Adrenal gland (tissue), 12 donors: ENCODE results near the gene DCC. TPM values are rescaled to one million over a fixed set of nuclear protein-coding genes. Genes with fewer than 3 reads are reported as not detected.

ENCODE experiments used
- DNase-seq, 7 donors: peaks; one replicate each; pipeline ENCODE4 v3.0.0-alpha.2; 2019 to 2020
- H3K27ac ChIP-seq, 5 donors: fragments of 200-600 bp; sonication (generic) in 4 of 5; 1 replicate in 3 of 5; 2 replicates in 2 of 5; pipeline versions ENCODE4 v1.5.1 to v1.8.0; 2016 to 2020; ENCODE audit warnings: mild to moderate bottlenecking in 1 of 5
- H3K27me3 ChIP-seq: fragments of 200-600 bp; 2 replicates; pipeline ENCODE4 v1.8.0; 2021
- H3K36me3 ChIP-seq, 2 donors: fragments of 200-600 bp; replicated peaks in 1 of 2; 1 replicate in 1 of 2; 2 replicates in 1 of 2; pipeline versions ENCODE4 v1.5.1 to v1.8.0; 2018 to 2022
- H3K4me1 ChIP-seq, 2 donors: fragments of 200-600 bp; replicated peaks in 1 of 2; 1 replicate in 1 of 2; 2 replicates in 1 of 2; pipeline versions ENCODE4 v1.5.1 to v1.8.0; 2018 to 2021
- H3K4me3 ChIP-seq, 4 donors: fragments of 200-600 bp; sonication (generic) in 3 of 4; one replicate each; pipeline ENCODE4 v1.5.1; 2016 to 2018
- H3K9me3 ChIP-seq, 3 donors: fragments of 200-600 bp; sonication (generic) in 1 of 3; replicated peaks in 1 of 3; 1 replicate in 2 of 3; 2 replicates in 1 of 3; pipeline versions ENCODE4 v1.5.1 to v1.8.0; 2016 to 2021
- POLR2A ChIP-seq, 2 donors: fragments of 450-650 bp; IDR thresholded peaks; one replicate each; pipeline ENCODE4 v1.6.1; 2017; ENCODE audit warnings: antibody characterized with exemption in 2 of 2, mild to moderate bottlenecking in 2 of 2, moderate library complexity in 1 of 2
- WGBS, 4 donors: extraction: QIAGEN DNeasy Blood & Tissue Kit in 2 of 4; methylation state at CpG; one replicate each; pipeline versions ENCODE4 v1.1.5 to v1.1.7; 2013 to 2017; 5-methylcytosine and 5-hydroxymethylcytosine counted together
- intact Hi-C, 2 donors: fragments of 100-400 bp; cut with DNase I; formaldehyde crosslinking; loops; one replicate each; pipeline versions ENCODE4 v1.14.1 to v1.15.0; 2022 to 2023
- polyA plus RNA-seq, 3 donors: library from polyadenylated mRNA; stranded (reverse); fragments of 200-250 nt in 2 of 3; fragments of 350-450 nt in 1 of 3; fragmentation: Illumina TruSeq in 1 of 3; extraction: RNeasy Lipid Tissue Mini Kit (QIAGEN cat#74804) in 1 of 3; gene quantifications; one replicate each; pipeline ENCODE4 v1.2.3, GENCODE V29; 2013 to 2014
- total RNA-seq, 9 donors: library from RNA; depleted of rRNA in 4 of 9; stranded (reverse); fragments of >200 nt in 4 of 9; fragments of 120-200 nt in 1 of 9; fragmentation: NEBNext Ultra II Directional in 1 of 9; extraction: Animal tissue kit (Norgen Biotek cat#: 25700) in 1 of 9; gene quantifications; one replicate each; pipeline versions ENCODE4 v1.1.0 to v1.2.4, GENCODE V29; 2013 to 2023
- TF ChIP-seq, protein P1 (sequence below), 6 experiments: fragments of 450-650 bp in 4 of 6; fragments of 200-600 bp in 2 of 6; sonication (generic) in 1 of 6; IDR thresholded peaks; 1 replicate in 5 of 6; 2 replicates in 1 of 6; pipeline versions ENCODE4 v1.5.1 to v1.8.0; 2016 to 2021; ENCODE audit warnings: antibody characterized with exemption in 6 of 6, mild to moderate bottlenecking in 2 of 6, moderate library complexity in 1 of 6
- donor health status: healthy with polysubstance abuse.
- donor health status: Bipolar disorder and iron deficiency.
- donor health status: DM: yes; HTN: yes; CAD: no.
- donor health status: DM: no; HTN: no; CAD: no.
- donor health status: DM: no; HTN: no; CAD: no.
- donor health status: DM: yes; HTN: yes; CAD: no.

DCC gene
- total and polyA plus RNA-seq, 12 donors, result 0.33 to 3.5 (median 1.1) TPM; not detected in 1

DNA sequence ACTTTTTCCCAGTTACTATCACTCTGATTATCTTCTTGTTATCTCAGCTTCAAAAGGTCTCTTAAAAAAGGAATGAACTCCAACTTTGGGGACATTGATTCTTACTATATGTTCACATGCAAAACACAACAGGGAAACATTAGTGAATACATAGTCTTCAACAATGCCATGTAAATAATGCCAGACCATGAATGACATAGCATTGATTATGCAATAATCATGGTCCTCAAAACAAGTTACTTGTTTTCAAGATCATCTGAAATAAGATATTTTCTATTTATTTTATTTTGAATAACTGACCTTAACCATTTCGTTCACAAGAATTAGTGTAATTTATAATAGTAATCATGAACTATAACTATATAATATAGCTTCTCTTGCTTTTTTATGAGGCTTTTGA lies 982.2 kb downstream of the DCC start:
- Histone ChIP-seq H3K36me3 (no peaks in the 10 kb centered on the region), H3K27me3 (no peaks in the 10 kb centered on the region), H3K27ac (no peak overlapping the region), H3K9me3 (no peaks in the 10 kb centered on the region), H3K4me3 (no peak overlapping the region), H3K4me1 (no peaks in the 10 kb centered on the region)
- TF ChIP-seq POLR2A (IDR thresholded peaks at IDR 0.05), result no peak
- TF ChIP-seq, protein P1, sequence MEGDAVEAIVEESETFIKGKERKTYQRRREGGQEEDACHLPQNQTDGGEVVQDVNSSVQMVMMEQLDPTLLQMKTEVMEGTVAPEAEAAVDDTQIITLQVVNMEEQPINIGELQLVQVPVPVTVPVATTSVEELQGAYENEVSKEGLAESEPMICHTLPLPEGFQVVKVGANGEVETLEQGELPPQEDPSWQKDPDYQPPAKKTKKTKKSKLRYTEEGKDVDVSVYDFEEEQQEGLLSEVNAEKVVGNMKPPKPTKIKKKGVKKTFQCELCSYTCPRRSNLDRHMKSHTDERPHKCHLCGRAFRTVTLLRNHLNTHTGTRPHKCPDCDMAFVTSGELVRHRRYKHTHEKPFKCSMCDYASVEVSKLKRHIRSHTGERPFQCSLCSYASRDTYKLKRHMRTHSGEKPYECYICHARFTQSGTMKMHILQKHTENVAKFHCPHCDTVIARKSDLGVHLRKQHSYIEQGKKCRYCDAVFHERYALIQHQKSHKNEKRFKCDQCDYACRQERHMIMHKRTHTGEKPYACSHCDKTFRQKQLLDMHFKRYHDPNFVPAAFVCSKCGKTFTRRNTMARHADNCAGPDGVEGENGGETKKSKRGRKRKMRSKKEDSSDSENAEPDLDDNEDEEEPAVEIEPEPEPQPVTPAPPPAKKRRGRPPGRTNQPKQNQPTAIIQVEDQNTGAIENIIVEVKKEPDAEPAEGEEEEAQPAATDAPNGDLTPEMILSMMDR (IDR thresholded peaks at IDR 0.05), result no peak
- intact Hi-C loops, result no loop called here
- no peak for DNase-seq
- WGBS, 4 donors, result 44 to 53% (median 46%) methylated on average over 1 of the region's 1 CpG

- intact Hi-C loops, result no loop called here
- no peak for TF ChIP-seq POLR2A (IDR thresholded peaks at IDR 0.05)
- TF ChIP-seq, protein P1 (IDR thresholded peaks at IDR 0.05), result no peak
Measured at GRCh38 chr18:53324353-53324752, 984.4 kb downstream of the DCC start.

GRCh38 chr18:53360501-53361443 lies 1020.8 kb downstream of the DCC start:
- Histone ChIP-seq H3K4me1 (no peaks in the 10 kb centered on the region), H3K9me3 (no peaks in the 10 kb centered on the region), H3K4me3 (no peak overlapping the region), H3K27me3 (no peaks in the 10 kb centered on the region), H3K27ac (no peak overlapping the region), H3K36me3 (no peaks in the 10 kb centered on the region)
- 68 to 78% (median 71%) methylated on average over 8 of the region's 8 CpGs for WGBS, 4 donors
- DNase-seq, result no peak
- no peak for TF ChIP-seq POLR2A (IDR thresholded peaks at IDR 0.05)
- TF ChIP-seq, protein P1 (IDR thresholded peaks at IDR 0.05), result no peak
- intact Hi-C loops, result no loop called here

More at GRCh38 chr18:53324353-53324752, 984.4 kb downstream of the DCC start:
- Histone ChIP-seq H3K27ac (no peak overlapping the region), H3K36me3 (no peaks in the 10 kb centered on the region), H3K4me3 (no peak overlapping the region), H3K9me3 (no peaks in the 10 kb centered on the region), H3K27me3 (no peaks in the 10 kb centered on the region), H3K4me1 (no peaks in the 10 kb centered on the region)
- no peak for DNase-seq
- WGBS, 4 donors, result 43 to 68% (median 67%) methylated on average over 1 of the region's 1 CpG

GRCh38 chr18:53375621-53376020 lies 1035.6 kb downstream of the DCC start:
- TF ChIP-seq, protein P1 (IDR thresholded peaks at IDR 0.05), result no peak
- TF ChIP-seq POLR2A (IDR thresholded peaks at IDR 0.05), result no peak
- intact Hi-C loops, result no loop called here
- H3K27me3 ChIP-seq, result no peaks in the 10 kb centered on the region
- H3K9me3 ChIP-seq, result no peaks in the 10 kb centered on the region
- H3K4me1 ChIP-seq, result no peaks in the 10 kb centered on the region
- no peak overlapping the region for H3K4me3 ChIP-seq
- H3K27ac ChIP-seq, result no peak overlapping the region
- no peak for DNase-seq
- WGBS, 4 donors, result 63 to 74% (median 71%) methylated on average over 2 of the region's 2 CpGs
- no peaks in the 10 kb centered on the region for H3K36me3 ChIP-seq
